NCI-H446 (cell line): ENCODE measurements around the gene CYP21A2.
"Not testable (repeated sequence)": the region's sequence is repeated elsewhere in the genome, so short reads cannot be mapped to it uniquely, and the experiment has no call there.

ENCODE experiments used
- DNase-seq, 2 experiments: peaks; one replicate each; lab custom pipeline; 2025; lab: John Stamatoyannopoulos, UW

Gene CYP21A2

GRCh38 chr6:32035283-32036013 is 2.8 kb upstream of the CYP21A2 start:
- not testable (repeated sequence) for DNase-seq

- not testable (repeated sequence) for DNase-seq
These were observed 1.1 kb upstream of the CYP21A2 start for GRCh38 chr6:32037136-32037535.

- DNase-seq = not testable (repeated sequence)
These were observed 663 bp downstream of the CYP21A2 start for GRCh38 chr6:32038878-32039277.

GRCh38 chr6:32039321-32040274 is 1.4 kb downstream of the CYP21A2 start:
- not testable (repeated sequence) for DNase-seq

- not testable (repeated sequence) for DNase-seq
These were observed 2.3 kb downstream of the CYP21A2 start for GRCh38 chr6:32040299-32041049.

GRCh38 chr6:32041050-32041321 is 2.8 kb downstream of the CYP21A2 start:
- DNase-seq = not testable (repeated sequence)

GRCh38 chr6:32041385-32041784 is 3.2 kb downstream of the CYP21A2 start:
- not testable (repeated sequence) for DNase-seq

- DNase-seq = not testable (repeated sequence)
These were observed 4.1 kb downstream of the CYP21A2 start for GRCh38 chr6:32042276-32042675.

GRCh38 chr6:32043589-32044380 is 5.6 kb downstream of the CYP21A2 start:
- DNase-seq = not testable (repeated sequence)

- DNase-seq = not testable (repeated sequence)
These were observed 6.7 kb downstream of the CYP21A2 start for GRCh38 chr6:32044916-32045315.

GRCh38 chr6:32045811-32046449 is 7.7 kb downstream of the CYP21A2 start:
- DNase-seq = no peak

GRCh38 chr6:32046450-32047083 is 8.4 kb downstream of the CYP21A2 start:
- DNase-seq = no peak

GRCh38 chr6:32047084-32047478 is 8.9 kb downstream of the CYP21A2 start:
- no peak for DNase-seq

GRCh38 chr6:32047539-32047854 is 9.3 kb downstream of the CYP21A2 start:
- no peak for DNase-seq

- peak in 1 of 2 experiments; percentile 33 for DNase-seq
These were observed 9.9 kb downstream of the CYP21A2 start for GRCh38 chr6:32047855-32048766.

GRCh38 chr6:32049149-32049548 is 10.9 kb downstream of the CYP21A2 start:
- DNase-seq = not testable (repeated sequence)

- not testable (repeated sequence) for DNase-seq
These were observed 11.5 kb downstream of the CYP21A2 start for GRCh38 chr6:32049736-32050135.

- DNase-seq = no peak
These were observed 12.3 kb downstream of the CYP21A2 start for GRCh38 chr6:32050562-32050961.

- DNase-seq = not testable (repeated sequence)
These were observed 14.4 kb downstream of the CYP21A2 start for GRCh38 chr6:32052626-32053025.

- DNase-seq = not testable (repeated sequence)
These were observed 15.1 kb downstream of the CYP21A2 start for GRCh38 chr6:32053314-32053713.
